Neural cell (in vitro differentiated cells): ENCODE results near the gene SLC2A5. TPM values are rescaled to one million over a fixed set of nuclear protein-coding genes. Genes with fewer than 3 reads are reported as not detected.

Experiments
- H2AFZ ChIP-seq: fragments of 200-600, 300-800 bp; sonication (generic), shearing (Covaris generic); 2 replicates; pipeline ENCODE4 v1.6.0; 2014; ENCODE audit warnings: low read depth, mild to moderate bottlenecking, antibody characterized with exemption, low read length, moderate library complexity
- H3F3A ChIP-seq: fragments of 200-600 bp; shearing (Covaris generic); 2 replicates; pipeline ENCODE4 v1.6.1; 2016; ENCODE audit warnings: mild to moderate bottlenecking, moderate library complexity, mixed read lengths, antibody characterized with exemption, low read length; ENCODE audit not compliant: insufficient read depth, poor library complexity, severe bottlenecking
- H3K27ac ChIP-seq: fragments of 200-600, 300-800 bp; sonication (generic), shearing (Covaris generic); 2 replicates; pipeline ENCODE4 v1.5.1; 2014; ENCODE audit warnings: mild to moderate bottlenecking, low read length, moderate library complexity
- H3K27me3 ChIP-seq: fragments of 300-800, 200-600 bp; sonication (generic), shearing (Covaris generic); 2 replicates; pipeline ENCODE4 v1.6.0; 2014; ENCODE audit warnings: mild to moderate bottlenecking, low read depth, low read length, moderate library complexity; ENCODE audit not compliant: insufficient read depth
- H3K36me3 ChIP-seq: fragments of 300-800, 200-600 bp; sonication (generic), shearing (Covaris generic); 2 replicates; pipeline ENCODE4 v1.5.1; 2014; ENCODE audit warnings: mild to moderate bottlenecking, antibody characterized with exemption, low read length, moderate library complexity; ENCODE audit not compliant: insufficient read depth
- H3K4me2 ChIP-seq: fragments of 300-800, 200-600 bp; sonication (generic), shearing (Covaris generic); 2 replicates; pipeline ENCODE4 v1.6.0; 2014; ENCODE audit warnings: mild to moderate bottlenecking, low read length
- H3K4me3 ChIP-seq: fragments of 300-800, 200-600 bp; sonication (generic), shearing (Covaris generic); 2 replicates; pipeline ENCODE4 v1.5.1; 2014; ENCODE audit warnings: mild to moderate bottlenecking, low read length, moderate library complexity
- H3K79me2 ChIP-seq: fragments of 200-600 bp; shearing (Covaris generic); replicated peaks from 2 replicates; pipeline ENCODE4 v1.6.0; 2014; ENCODE audit warnings: mild to moderate bottlenecking, low read length, moderate library complexity; ENCODE audit not compliant: insufficient read depth
- H3K9ac ChIP-seq: fragments of 300-800, 200-600 bp; sonication (generic), shearing (Covaris generic); 2 replicates; pipeline ENCODE4 v1.6.1; 2016; ENCODE audit warnings: mild to moderate bottlenecking, low read length, mixed read lengths
- H3K9me2 ChIP-seq: fragments of 200-600 bp; shearing (Covaris generic); 2 replicates; pipeline ENCODE4 v1.6.1; 2016; ENCODE audit warnings: mild to moderate bottlenecking, low read length, mixed read lengths; ENCODE audit not compliant: insufficient read depth
- H3K9me3 ChIP-seq: fragments of 200-600, 300-800 bp; sonication (generic), shearing (Covaris generic); 2 replicates; pipeline ENCODE4 v1.6.1; 2016; ENCODE audit warnings: mild to moderate bottlenecking, mixed run types, low read length, moderate library complexity, mixed read lengths
- H4K20me1 ChIP-seq: fragments of 200-600 bp; shearing (Covaris generic); 2 replicates; pipeline ENCODE4 v1.6.1; 2016; ENCODE audit warnings: mild to moderate bottlenecking, mixed run types; ENCODE audit not compliant: insufficient read depth
- CTCF ChIP-seq: fragments of 450-650 bp; IDR thresholded peaks from 2 replicates; pipeline ENCODE4 v1.5.1; 2014; ENCODE audit warnings: antibody characterized with exemption, mild to moderate bottlenecking, moderate library complexity; ENCODE audit not compliant: poor library complexity, severe bottlenecking
- EP300 ChIP-seq: fragments of 450-650 bp; conservative IDR thresholded peaks from 2 replicates; pipeline ENCODE4 v1.6.1; 2014; ENCODE audit warnings: antibody characterized with exemption, mild to moderate bottlenecking, moderate library complexity; ENCODE audit not compliant: poor library complexity, severe bottlenecking
- EZH2 ChIP-seq: fragments of 200-600, 300-800 bp; shearing (Covaris generic), sonication (generic); IDR thresholded peaks from 2 replicates; pipeline ENCODE4 v1.6.1; 2014; ENCODE audit warnings: antibody characterized with exemption, low read length, borderline replicate concordance, mild to moderate bottlenecking; ENCODE audit not compliant: insufficient read depth, poor library complexity, severe bottlenecking
- MXI1 ChIP-seq: fragments of 450-650 bp; conservative IDR thresholded peaks from 2 replicates; pipeline ENCODE4 v1.6.1; 2014; ENCODE audit warnings: antibody characterized with exemption, mild to moderate bottlenecking; ENCODE audit not compliant: poor library complexity, severe bottlenecking
- POLR2AphosphoS5 ChIP-seq: IDR thresholded peaks from 2 replicates; pipeline ENCODE4 v1.6.1; 2012
- RAD21 ChIP-seq: fragments of 450-650 bp; conservative IDR thresholded peaks from 2 replicates; pipeline ENCODE4 v1.6.1; 2014; ENCODE audit warnings: antibody characterized with exemption, mild to moderate bottlenecking, moderate library complexity
- SMC3 ChIP-seq: fragments of 450-650 bp; conservative IDR thresholded peaks from 2 replicates; pipeline ENCODE4 v1.6.1; 2014; ENCODE audit warnings: antibody characterized with exemption, mild to moderate bottlenecking, moderate library complexity; ENCODE audit not compliant: poor library complexity
- TAF1 ChIP-seq: IDR thresholded peaks from 2 replicates; pipeline ENCODE4 v1.6.1; 2012; ENCODE audit warnings: low read depth
- polyA plus RNA-seq: library from polyadenylated mRNA; depleted of rRNA; stranded (reverse); fragments of >200 nt; gene quantifications from 2 replicates; pipeline ENCODE4 v1.2.3, GENCODE V29; 2014
- TF ChIP-seq, protein P1 (sequence below): IDR thresholded peaks from 2 replicates; pipeline ENCODE4 v1.6.1; 2012; ENCODE audit warnings: borderline replicate concordance

SLC2A5 gene
- polyA plus RNA-seq, 1 donor from 2014 or later = not detected

DNA sequence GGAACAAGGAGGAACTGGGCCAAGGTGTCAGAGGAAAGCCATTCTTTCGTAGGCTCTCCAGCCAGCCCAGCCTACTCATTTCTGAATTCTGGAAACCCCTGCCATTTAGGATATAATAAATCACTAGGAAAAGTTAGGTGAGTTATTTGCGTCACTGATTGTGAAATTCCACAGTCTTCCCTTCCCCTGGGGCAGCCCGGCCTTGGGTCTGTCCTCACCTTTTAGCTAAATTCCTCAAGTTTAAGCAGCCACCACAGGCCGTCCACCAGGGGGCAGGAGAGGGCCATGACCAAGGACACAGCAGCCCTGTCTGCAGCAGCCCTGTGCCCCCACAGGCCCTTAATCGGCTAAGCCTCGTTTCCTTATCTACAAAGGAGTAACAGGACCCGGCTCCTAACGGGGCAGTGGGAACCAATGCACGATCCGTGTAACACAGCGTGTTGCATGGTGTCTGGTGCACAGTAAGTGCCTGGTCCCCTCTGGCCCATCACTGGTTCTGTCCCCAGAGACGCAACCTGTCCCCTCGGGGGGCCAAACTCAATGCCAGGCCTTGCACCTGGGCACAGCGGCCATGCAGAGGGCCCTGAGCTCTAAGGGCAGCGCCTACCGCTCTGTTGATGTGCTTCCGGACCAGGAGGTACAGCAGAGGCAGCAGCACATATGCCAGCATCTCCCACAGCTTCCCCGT, 41.4 kb upstream of the SLC2A5 start:
- Histone ChIP-seq H3K27me3 (no peaks in the 10 kb centered on the region), H3K4me3 (no peak overlapping the region), H4K20me1 (no peaks in the 10 kb centered on the region), H3K9ac (no peak overlapping the region), H3K4me2 (no peak overlapping the region), H2AFZ (no peak overlapping the region), H3K9me3 (no peaks in the 10 kb centered on the region), H3K9me2 (no peaks in the 10 kb centered on the region), H3K36me3 (no peaks in the 10 kb centered on the region), H3K27ac (no peak overlapping the region), H3K79me2 (no peaks in the 10 kb centered on the region), H3F3A (no peaks in the 10 kb centered on the region)
- TF ChIP-seq EZH2 (no peak), POLR2AphosphoS5 (no peak), MXI1 (no peak), TAF1 (no peak), CTCF (peak; percentile 92), RAD21 (peak; percentile 91), SMC3 (peak; percentile 97), EP300 (no peak)
- TF ChIP-seq, protein P1, sequence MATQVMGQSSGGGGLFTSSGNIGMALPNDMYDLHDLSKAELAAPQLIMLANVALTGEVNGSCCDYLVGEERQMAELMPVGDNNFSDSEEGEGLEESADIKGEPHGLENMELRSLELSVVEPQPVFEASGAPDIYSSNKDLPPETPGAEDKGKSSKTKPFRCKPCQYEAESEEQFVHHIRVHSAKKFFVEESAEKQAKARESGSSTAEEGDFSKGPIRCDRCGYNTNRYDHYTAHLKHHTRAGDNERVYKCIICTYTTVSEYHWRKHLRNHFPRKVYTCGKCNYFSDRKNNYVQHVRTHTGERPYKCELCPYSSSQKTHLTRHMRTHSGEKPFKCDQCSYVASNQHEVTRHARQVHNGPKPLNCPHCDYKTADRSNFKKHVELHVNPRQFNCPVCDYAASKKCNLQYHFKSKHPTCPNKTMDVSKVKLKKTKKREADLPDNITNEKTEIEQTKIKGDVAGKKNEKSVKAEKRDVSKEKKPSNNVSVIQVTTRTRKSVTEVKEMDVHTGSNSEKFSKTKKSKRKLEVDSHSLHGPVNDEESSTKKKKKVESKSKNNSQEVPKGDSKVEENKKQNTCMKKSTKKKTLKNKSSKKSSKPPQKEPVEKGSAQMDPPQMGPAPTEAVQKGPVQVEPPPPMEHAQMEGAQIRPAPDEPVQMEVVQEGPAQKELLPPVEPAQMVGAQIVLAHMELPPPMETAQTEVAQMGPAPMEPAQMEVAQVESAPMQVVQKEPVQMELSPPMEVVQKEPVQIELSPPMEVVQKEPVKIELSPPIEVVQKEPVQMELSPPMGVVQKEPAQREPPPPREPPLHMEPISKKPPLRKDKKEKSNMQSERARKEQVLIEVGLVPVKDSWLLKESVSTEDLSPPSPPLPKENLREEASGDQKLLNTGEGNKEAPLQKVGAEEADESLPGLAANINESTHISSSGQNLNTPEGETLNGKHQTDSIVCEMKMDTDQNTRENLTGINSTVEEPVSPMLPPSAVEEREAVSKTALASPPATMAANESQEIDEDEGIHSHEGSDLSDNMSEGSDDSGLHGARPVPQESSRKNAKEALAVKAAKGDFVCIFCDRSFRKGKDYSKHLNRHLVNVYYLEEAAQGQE = no peak

- H3K27me3 ChIP-seq = no peaks in the 10 kb centered on the region
- no peak overlapping the region for H3K4me2 ChIP-seq
- no peaks in the 10 kb centered on the region for H4K20me1 ChIP-seq
- no peaks in the 10 kb centered on the region for H3K9me2 ChIP-seq
- TF ChIP-seq CTCF (no peak), POLR2AphosphoS5 (no peak), RAD21 (no peak), EP300 (no peak), TAF1 (no peak), MXI1 (no peak)
- TF ChIP-seq, protein P1 = no peak
- H3K9ac ChIP-seq = no peak overlapping the region
- no peak overlapping the region for H2AFZ ChIP-seq
- H3K9me3 ChIP-seq = no peaks in the 10 kb centered on the region
- H3K79me2 ChIP-seq = no peaks in the 10 kb centered on the region
- no peak overlapping the region for H3K4me3 ChIP-seq
- H3F3A ChIP-seq = no peaks in the 10 kb centered on the region
- H3K36me3 ChIP-seq = no peaks in the 10 kb centered on the region
- no peak overlapping the region for H3K27ac ChIP-seq
Measured at GRCh38 chr1:9108056-9108665, 38.7 kb upstream of the SLC2A5 start.
